ENCODE results near the gene RFFL. TPM values are rescaled to one million over a fixed set of nuclear protein-coding genes. Genes with fewer than 3 reads are reported as not detected.

Gene RFFL
- total RNA-seq, 3 donors from 2014 or later (not counting 1 experiment from before 2014, with no cell fraction given): 50.0 to 86.6 (median 75.9) TPM

GRCh38 chr17:35073991-35074627, 10.6 kb upstream of the RFFL start:
- H3K4me1 Mint-ChIP-seq: peaks cover 61 to 71% of the 10 kb centered on the region in 2 donors
- Histone ChIP-seq H3K27ac (ENCODE audit: low read length) (no peak overlapping the region), H3K4me3 (ENCODE audit: low read length) (no peak overlapping the region), H3K4me1 (ENCODE audit: control insufficient read depth, insufficient read depth, low read length) (peaks cover 22% of the 10 kb centered on the region), H3K27me3 (ENCODE audit: control insufficient read depth, insufficient read depth, low read length) (no peaks in the 10 kb centered on the region), H3K9me3 (ENCODE audit: control insufficient read depth, insufficient read depth, low read length) (no peaks in the 10 kb centered on the region), H3K36me3 (ENCODE audit: control insufficient read depth, insufficient read depth, low read length) (peaks cover 3% of the 10 kb centered on the region)
- no peaks in the 10 kb centered on the region for H3K27me3 Mint-ChIP-seq (ENCODE audit: low read depth in 2 of 2)
- no peak for ATAC-seq
- DNase-seq: peak in 1 of 2 donors; percentile 45
- H3K36me3 Mint-ChIP-seq: no peaks in the 10 kb centered on the region
- TF ChIP-seq, protein P1, sequence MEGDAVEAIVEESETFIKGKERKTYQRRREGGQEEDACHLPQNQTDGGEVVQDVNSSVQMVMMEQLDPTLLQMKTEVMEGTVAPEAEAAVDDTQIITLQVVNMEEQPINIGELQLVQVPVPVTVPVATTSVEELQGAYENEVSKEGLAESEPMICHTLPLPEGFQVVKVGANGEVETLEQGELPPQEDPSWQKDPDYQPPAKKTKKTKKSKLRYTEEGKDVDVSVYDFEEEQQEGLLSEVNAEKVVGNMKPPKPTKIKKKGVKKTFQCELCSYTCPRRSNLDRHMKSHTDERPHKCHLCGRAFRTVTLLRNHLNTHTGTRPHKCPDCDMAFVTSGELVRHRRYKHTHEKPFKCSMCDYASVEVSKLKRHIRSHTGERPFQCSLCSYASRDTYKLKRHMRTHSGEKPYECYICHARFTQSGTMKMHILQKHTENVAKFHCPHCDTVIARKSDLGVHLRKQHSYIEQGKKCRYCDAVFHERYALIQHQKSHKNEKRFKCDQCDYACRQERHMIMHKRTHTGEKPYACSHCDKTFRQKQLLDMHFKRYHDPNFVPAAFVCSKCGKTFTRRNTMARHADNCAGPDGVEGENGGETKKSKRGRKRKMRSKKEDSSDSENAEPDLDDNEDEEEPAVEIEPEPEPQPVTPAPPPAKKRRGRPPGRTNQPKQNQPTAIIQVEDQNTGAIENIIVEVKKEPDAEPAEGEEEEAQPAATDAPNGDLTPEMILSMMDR (IDR thresholded peaks at IDR 0.05): no peak
- intact Hi-C loops (cut with micrococcal nuclease): no loop called here
- H3K27ac Mint-ChIP-seq: peak overlapping the region; percentile 17 to 71
- no peak overlapping the region for H3K4me3 Mint-ChIP-seq
- no peaks in the 10 kb centered on the region for H3K9me3 Mint-ChIP-seq
- 55% methylated on average over 3 of the region's 5 CpGs for WGBS (ENCODE audit: insufficient coverage)

GRCh38 chr17:35073183-35073790, 9.8 kb upstream of the RFFL start:
- ATAC-seq (peak; percentile 30 to 49 (median 48)), DNase-seq (peak in 1 of 2 donors; percentile 59)
- H3K36me3 ChIP-seq (ENCODE audit: control insufficient read depth, insufficient read depth, low read length): peaks cover 5% of the 10 kb centered on the region
- Mint-ChIP-seq H3K36me3 (no peaks in the 10 kb centered on the region), H3K27me3 (ENCODE audit: low read depth in 2 of 2) (no peaks in the 10 kb centered on the region), H3K4me3 (peak overlapping the region; percentile 47), H3K27ac (peak overlapping the region; percentile 17 to 71), H3K9me3 (no peaks in the 10 kb centered on the region), H3K4me1 (peaks cover 67 to 77% of the 10 kb centered on the region in 2 donors)
- peak overlapping the region; percentile 2 for H3K27ac ChIP-seq (ENCODE audit: low read length)
- intact Hi-C loops (cut with micrococcal nuclease): no loop called here
- TF ChIP-seq, protein P1 (IDR thresholded peaks at IDR 0.05): no peak
- H3K4me3 ChIP-seq (ENCODE audit: low read length): no peak overlapping the region
- H3K27me3 ChIP-seq (ENCODE audit: control insufficient read depth, insufficient read depth, low read length): no peaks in the 10 kb centered on the region
- WGBS (ENCODE audit: insufficient coverage): 55% methylated on average over 3 of the region's 3 CpGs
- H3K9me3 ChIP-seq (ENCODE audit: control insufficient read depth, insufficient read depth, low read length): no peaks in the 10 kb centered on the region
- H3K4me1 ChIP-seq (ENCODE audit: control insufficient read depth, insufficient read depth, low read length): peaks cover 24% of the 10 kb centered on the region

DNA sequence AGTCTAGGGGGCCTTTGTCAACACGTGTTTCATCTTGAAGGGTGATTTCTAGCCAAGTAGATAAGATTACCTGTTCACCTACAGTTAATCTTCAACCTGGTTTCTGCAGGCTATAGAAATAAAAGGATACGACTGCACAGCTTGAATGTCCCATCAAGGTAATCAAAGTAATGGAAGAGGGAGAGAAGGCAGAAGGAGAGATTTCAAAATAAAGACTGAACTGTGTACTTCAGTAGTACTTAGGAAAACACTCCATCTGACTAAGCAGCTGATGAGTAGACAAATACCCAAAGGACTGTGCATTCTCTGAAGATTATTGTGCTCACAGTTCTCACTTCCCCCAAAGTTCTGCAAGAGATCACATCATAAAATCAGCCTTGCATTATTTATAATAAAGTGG, 5.8 kb upstream of the RFFL start:
- no peak overlapping the region for H3K4me3 Mint-ChIP-seq
- H3K4me3 ChIP-seq (ENCODE audit: low read length): no peak overlapping the region
- ATAC-seq: no peak
- no peaks in the 10 kb centered on the region for H3K27me3 ChIP-seq (ENCODE audit: control insufficient read depth, insufficient read depth, low read length)
- intact Hi-C loops (cut with micrococcal nuclease): no loop called here
- H3K9me3 ChIP-seq (ENCODE audit: control insufficient read depth, insufficient read depth, low read length): no peaks in the 10 kb centered on the region
- peaks cover 57 to 65% of the 10 kb centered on the region in 2 donors for H3K4me1 Mint-ChIP-seq
- WGBS (ENCODE audit: insufficient coverage): 91% methylated on average over 1 of the region's 2 CpGs
- peaks cover 6% of the 10 kb centered on the region for H3K36me3 ChIP-seq (ENCODE audit: control insufficient read depth, insufficient read depth, low read length)
- peaks cover 24% of the 10 kb centered on the region for H3K4me1 ChIP-seq (ENCODE audit: control insufficient read depth, insufficient read depth, low read length)
- TF ChIP-seq, protein P1 (IDR thresholded peaks at IDR 0.05): no peak
- H3K27me3 Mint-ChIP-seq (ENCODE audit: low read depth in 2 of 2): no peaks in the 10 kb centered on the region
- no peak overlapping the region for H3K27ac ChIP-seq (ENCODE audit: low read length)
- no peak for DNase-seq
- H3K36me3 Mint-ChIP-seq: no peaks in the 10 kb centered on the region
- no peaks in the 10 kb centered on the region for H3K9me3 Mint-ChIP-seq
- H3K27ac Mint-ChIP-seq: no peak overlapping the region

Data from natural killer cell (primary cell).